ENCODE data around the gene FIBP. TPM values are rescaled to one million over a fixed set of nuclear protein-coding genes. Genes with fewer than 3 reads are reported as not detected.
A peak's percentile ranks its signal among the peaks of the same experiment; 100 is the strongest.

The FIBP gene
- polyA plus RNA-seq, 4 donors, result 57.6 to 131 (median 86.9) TPM

DNA sequence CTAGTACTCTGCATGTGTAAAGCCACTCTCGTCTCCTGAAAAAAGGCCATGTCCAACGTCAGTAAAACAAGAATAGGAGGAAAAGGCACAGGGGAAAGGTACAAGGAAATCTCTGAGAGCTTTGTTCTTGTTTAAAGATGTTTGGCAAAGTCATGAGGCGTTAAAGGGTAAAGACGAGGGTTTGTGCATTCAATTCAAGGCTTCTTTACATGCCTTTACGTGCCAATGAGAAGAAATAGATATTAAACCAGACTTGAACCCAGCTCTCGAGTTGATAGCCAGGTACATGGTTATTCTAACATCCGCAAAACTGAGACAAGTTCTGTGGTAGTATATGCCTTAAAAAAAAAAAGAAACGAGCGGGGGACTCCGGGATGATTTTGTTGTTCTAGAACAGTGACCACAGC, 29.6 kb downstream of the FIBP start:
- peaks cover 0 to 56% (median 3%) of the 10 kb centered on the region in 3 donors for H3K4me1 ChIP-seq (ENCODE audit: control insufficient read depth in 3 of 3, insufficient read depth in 2 of 3, low read depth in 1 of 3, low read length in 2 of 3)
- peaks cover 10 to 58% (median 19%) of the 10 kb centered on the region in 3 donors for H3K36me3 ChIP-seq (ENCODE audit: control insufficient read depth in 3 of 3, insufficient read depth in 2 of 3, low read depth in 1 of 3, low read length in 3 of 3)
- H3K9me3 ChIP-seq (ENCODE audit: control insufficient read depth in 2 of 2, insufficient read depth in 1 of 2, low read depth in 1 of 2, low read length in 1 of 2), result no peaks in the 10 kb centered on the region
- H3K27ac ChIP-seq (ENCODE audit: low read depth in 1 of 3, low read length in 2 of 3), result peak overlapping the region; percentile 95 to 97 (median 97)
- peak overlapping the region; percentile 52 to 72 (median 64) for H3K4me3 ChIP-seq (ENCODE audit: low read depth in 1 of 3, low read length in 3 of 3)
- no peak for FAIRE-seq
- WGBS, 3 donors, result 0 to 1% (median 0%) methylated on average over 10 of the region's 10 CpGs
- DNase-seq, result no peak
- no peaks in the 10 kb centered on the region for H3K27me3 ChIP-seq (ENCODE audit: control insufficient read depth in 3 of 3, insufficient read depth in 3 of 3, low read length in 3 of 3)

- Histone ChIP-seq H3K27me3 (ENCODE audit: control insufficient read depth in 3 of 3, insufficient read depth in 3 of 3, low read length in 3 of 3) (no peaks in the 10 kb centered on the region), H3K36me3 (ENCODE audit: control insufficient read depth in 3 of 3, insufficient read depth in 2 of 3, low read depth in 1 of 3, low read length in 3 of 3) (peaks cover 7 to 58% (median 20%) of the 10 kb centered on the region in 3 donors), H3K4me1 (ENCODE audit: control insufficient read depth in 3 of 3, insufficient read depth in 2 of 3, low read depth in 1 of 3, low read length in 2 of 3) (peaks cover 3 to 63% (median 4%) of the 10 kb centered on the region in 3 donors), H3K4me3 (ENCODE audit: low read depth in 1 of 3, low read length in 3 of 3) (peak within 1 kb of the TSS; percentile 64 to 95 (median 91)), H3K9me3 (ENCODE audit: control insufficient read depth in 2 of 2, insufficient read depth in 1 of 2, low read depth in 1 of 2, low read length in 1 of 2) (no peaks in the 10 kb centered on the region), H3K27ac (ENCODE audit: low read depth in 1 of 3, low read length in 2 of 3) (peak within 1 kb of the TSS; percentile 95 to 98 (median 97))
- WGBS, 3 donors, result 0 to 1% (median 0%) methylated on average over 63 to 92 of the region's 92 CpGs
- FAIRE-seq, result no peak
- DNase-seq, result peak; percentile 97 to 99
These were observed 30.2 kb downstream of the FIBP start, which contains the start of gene CFL1 for GRCh38 chr11:65857853-65858680. Gene CFL1 (minus strand): TSS chr11:65858180. CDS start chr11:65858099, 81 bp downstream.

- DNase-seq, result peak; percentile 38 to 76
- peak overlapping the region; percentile 64 to 95 (median 91) for H3K4me3 ChIP-seq (ENCODE audit: low read depth in 1 of 3, low read length in 3 of 3)
- H3K27ac ChIP-seq (ENCODE audit: low read depth in 1 of 3, low read length in 2 of 3), result peak overlapping the region; percentile 95 to 98 (median 97)
- FAIRE-seq, result no peak
- peaks cover 3 to 68% (median 9%) of the 10 kb centered on the region in 3 donors for H3K4me1 ChIP-seq (ENCODE audit: control insufficient read depth in 3 of 3, insufficient read depth in 2 of 3, low read depth in 1 of 3, low read length in 2 of 3)
- WGBS, 3 donors, result 1% methylated on average over 24 to 49 of the region's 49 CpGs
- H3K36me3 ChIP-seq (ENCODE audit: control insufficient read depth in 3 of 3, insufficient read depth in 2 of 3, low read depth in 1 of 3, low read length in 3 of 3), result peaks cover 11 to 58% (median 23%) of the 10 kb centered on the region in 3 donors
- no peaks in the 10 kb centered on the region for H3K27me3 ChIP-seq (ENCODE audit: control insufficient read depth in 3 of 3, insufficient read depth in 3 of 3, low read length in 3 of 3)
- H3K9me3 ChIP-seq (ENCODE audit: control insufficient read depth in 2 of 2, insufficient read depth in 1 of 2, low read depth in 1 of 2, low read length in 1 of 2), result no peaks in the 10 kb centered on the region
These were observed 30.8 kb downstream of the FIBP start for GRCh38 chr11:65857500-65857852.

DNA sequence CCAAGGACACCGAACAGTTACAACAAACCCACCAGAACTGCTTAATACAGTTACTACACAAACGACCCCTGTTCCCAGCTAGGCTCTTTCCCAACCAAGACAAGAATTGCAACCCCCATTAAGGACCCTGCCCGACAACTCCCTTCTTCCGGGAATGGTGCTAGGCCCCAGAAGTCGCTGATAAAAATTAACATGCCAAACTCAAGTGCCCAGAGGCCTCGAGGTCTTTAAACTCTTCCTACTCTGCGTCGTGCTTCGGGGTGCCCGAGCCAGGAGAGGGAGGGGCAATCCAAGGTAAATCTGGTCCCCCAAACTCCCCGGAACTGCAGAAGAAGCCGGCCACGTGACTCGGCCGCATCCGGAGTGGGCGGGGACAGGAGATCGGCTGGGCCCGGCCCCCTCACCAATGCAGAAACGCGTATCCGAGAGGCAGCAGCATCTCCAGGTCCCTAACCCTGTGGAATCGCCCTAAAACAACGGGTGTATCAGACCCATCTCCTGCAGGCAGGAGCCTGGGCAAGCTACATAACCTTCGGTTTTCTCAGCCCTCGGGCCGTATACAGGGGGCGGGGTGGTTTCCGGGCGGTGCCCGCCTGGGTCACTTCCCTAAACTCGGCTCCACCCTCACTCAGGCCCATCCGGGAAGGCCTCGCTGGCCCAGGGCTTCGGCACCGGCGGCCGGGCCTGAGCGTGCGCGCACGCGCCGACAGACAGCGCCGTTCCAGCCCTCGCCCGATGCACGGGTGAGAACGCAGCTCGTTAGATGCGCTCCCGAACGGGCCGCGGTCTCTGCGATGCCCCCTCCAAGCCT, 31.4 kb downstream of the FIBP start:
- Histone ChIP-seq H3K27ac (ENCODE audit: low read depth in 1 of 3, low read length in 2 of 3) (peak overlapping the region; percentile 95 to 98 (median 97)), H3K9me3 (ENCODE audit: control insufficient read depth in 2 of 2, insufficient read depth in 1 of 2, low read depth in 1 of 2, low read length in 1 of 2) (no peaks in the 10 kb centered on the region), H3K36me3 (ENCODE audit: control insufficient read depth in 3 of 3, insufficient read depth in 2 of 3, low read depth in 1 of 3, low read length in 3 of 3) (peaks cover 11 to 58% (median 28%) of the 10 kb centered on the region in 3 donors), H3K27me3 (ENCODE audit: control insufficient read depth in 3 of 3, insufficient read depth in 3 of 3, low read length in 3 of 3) (no peaks in the 10 kb centered on the region), H3K4me1 (ENCODE audit: control insufficient read depth in 3 of 3, insufficient read depth in 2 of 3, low read depth in 1 of 3, low read length in 2 of 3) (peaks cover 3 to 70% (median 9%) of the 10 kb centered on the region in 3 donors), H3K4me3 (ENCODE audit: low read depth in 1 of 3, low read length in 3 of 3) (peak overlapping the region; percentile 64 to 95 (median 91))
- DNase-seq (peak; percentile 84 to 92), FAIRE-seq (no peak)
- 1% methylated on average over 50 to 57 of the region's 57 CpGs for WGBS, 3 donors

DNA sequence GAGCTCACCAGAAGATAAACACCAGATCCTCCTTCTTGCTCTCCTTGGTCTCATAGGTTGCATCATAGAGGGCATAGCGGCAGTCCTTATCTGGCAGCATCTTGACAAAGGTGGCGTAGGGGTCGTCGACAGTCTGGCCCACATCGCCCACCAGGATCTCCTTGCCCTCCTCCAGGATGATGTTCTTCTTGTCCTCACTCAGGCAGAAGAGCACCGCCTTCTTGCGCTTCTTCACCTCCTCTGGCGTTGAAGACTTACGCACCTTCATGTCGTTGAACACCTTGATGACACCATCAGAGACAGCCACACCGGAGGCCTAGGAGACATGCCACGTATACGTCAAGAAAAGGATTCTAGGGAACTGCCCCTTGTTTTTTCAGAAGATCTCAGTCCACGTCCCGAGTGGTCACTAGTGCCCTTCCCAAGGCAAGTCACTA, 32.3 kb downstream of the FIBP start:
- Histone ChIP-seq H3K4me1 (ENCODE audit: control insufficient read depth in 3 of 3, insufficient read depth in 2 of 3, low read depth in 1 of 3, low read length in 2 of 3) (peaks cover 0 to 70% (median 9%) of the 10 kb centered on the region in 3 donors), H3K4me3 (ENCODE audit: low read depth in 1 of 3, low read length in 3 of 3) (peak overlapping the region in 2 of 3 donors; percentile 64 to 95), H3K27me3 (ENCODE audit: control insufficient read depth in 3 of 3, insufficient read depth in 3 of 3, low read length in 3 of 3) (no peaks in the 10 kb centered on the region), H3K27ac (ENCODE audit: low read depth in 1 of 3, low read length in 2 of 3) (peak overlapping the region; percentile 95 to 98 (median 97)), H3K9me3 (ENCODE audit: control insufficient read depth in 2 of 2, insufficient read depth in 1 of 2, low read depth in 1 of 2, low read length in 1 of 2) (peaks cover 0 to 7% of the 10 kb centered on the region in 2 donors), H3K36me3 (ENCODE audit: control insufficient read depth in 3 of 3, insufficient read depth in 2 of 3, low read depth in 1 of 3, low read length in 3 of 3) (peaks cover 11 to 60% (median 28%) of the 10 kb centered on the region in 3 donors)
- FAIRE-seq (no peak), DNase-seq (peak; percentile 20 to 39)
- 40 to 74% (median 44%) methylated on average over 15 of the region's 15 CpGs for WGBS, 3 donors

DNA sequence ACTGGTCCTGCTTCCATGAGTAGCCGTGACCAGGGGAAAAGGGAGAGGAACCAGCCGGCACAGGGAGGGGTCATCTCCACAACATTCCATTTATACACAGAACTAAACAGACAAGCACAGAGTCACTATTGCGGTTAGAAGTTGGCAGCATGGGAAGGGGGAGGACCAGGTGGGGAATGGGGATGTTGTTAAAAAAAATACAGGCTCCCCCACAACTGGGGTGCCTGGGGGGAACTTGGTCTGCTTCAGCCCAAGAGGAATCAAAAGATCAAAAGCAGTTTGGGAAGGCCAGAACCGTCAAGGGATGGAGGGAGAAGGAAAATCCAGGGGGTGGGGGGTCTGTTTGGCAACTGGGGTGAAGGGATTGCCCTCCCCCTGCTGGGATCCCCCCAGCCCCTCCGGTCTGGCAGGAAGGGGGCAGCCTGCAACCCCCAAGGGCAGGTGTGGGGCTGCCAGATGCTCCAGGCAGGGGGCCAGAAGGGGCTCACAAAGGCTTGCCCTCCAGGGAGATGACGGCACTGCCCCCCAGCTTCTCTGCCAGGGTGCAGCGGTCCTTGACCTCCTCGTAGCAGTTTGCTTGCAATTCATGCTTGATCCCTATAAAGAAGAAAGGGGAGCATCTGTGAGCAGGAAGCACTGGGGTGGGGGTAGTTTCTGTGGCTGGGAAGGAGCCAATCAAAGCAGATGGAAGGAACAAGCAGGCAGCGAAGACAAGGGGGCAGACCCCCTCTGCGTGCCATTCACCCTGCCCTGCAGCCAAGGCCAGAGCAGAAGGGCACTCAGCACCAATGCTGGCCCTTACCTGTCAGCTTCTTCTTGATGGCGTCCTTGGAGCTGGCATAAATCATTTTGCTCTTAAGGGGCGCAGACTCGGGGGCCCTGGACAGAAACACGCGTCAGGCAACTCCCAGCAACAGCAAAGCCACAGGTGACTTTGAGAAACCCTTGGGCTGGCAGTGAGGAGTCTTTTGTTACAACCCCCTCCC, 33.1 kb downstream of the FIBP start:
- WGBS, 3 donors, result 27 to 63% (median 50%) methylated on average over 15 of the region's 15 CpGs
- Histone ChIP-seq H3K27me3 (ENCODE audit: control insufficient read depth in 3 of 3, insufficient read depth in 3 of 3, low read length in 3 of 3) (no peaks in the 10 kb centered on the region), H3K36me3 (ENCODE audit: control insufficient read depth in 3 of 3, insufficient read depth in 2 of 3, low read depth in 1 of 3, low read length in 3 of 3) (peaks cover 11 to 68% (median 28%) of the 10 kb centered on the region in 3 donors), H3K27ac (ENCODE audit: low read depth in 1 of 3, low read length in 2 of 3) (peak overlapping the region; percentile 95 to 98 (median 97)), H3K4me1 (ENCODE audit: control insufficient read depth in 3 of 3, insufficient read depth in 2 of 3, low read depth in 1 of 3, low read length in 2 of 3) (peaks cover 0 to 75% (median 9%) of the 10 kb centered on the region in 3 donors), H3K4me3 (ENCODE audit: low read depth in 1 of 3, low read length in 3 of 3) (peak overlapping the region; percentile 11 to 95 (median 64)), H3K9me3 (ENCODE audit: control insufficient read depth in 2 of 2, insufficient read depth in 1 of 2, low read depth in 1 of 2, low read length in 1 of 2) (peaks cover 0 to 9% of the 10 kb centered on the region in 2 donors)
- FAIRE-seq (no peak), DNase-seq (no peak)

GRCh38 chr11:65854161-65854592, 34.1 kb downstream of the FIBP start:
- peak overlapping the region in 1 of 3 donors; percentile 64 for H3K4me3 ChIP-seq (ENCODE audit: low read depth in 1 of 3, low read length in 3 of 3)
- H3K36me3 ChIP-seq (ENCODE audit: control insufficient read depth in 3 of 3, insufficient read depth in 2 of 3, low read depth in 1 of 3, low read length in 3 of 3), result peaks cover 11 to 75% (median 28%) of the 10 kb centered on the region in 3 donors
- peaks cover 0 to 9% of the 10 kb centered on the region in 2 donors for H3K9me3 ChIP-seq (ENCODE audit: control insufficient read depth in 2 of 2, insufficient read depth in 1 of 2, low read depth in 1 of 2, low read length in 1 of 2)
- H3K4me1 ChIP-seq (ENCODE audit: control insufficient read depth in 3 of 3, insufficient read depth in 2 of 3, low read depth in 1 of 3, low read length in 2 of 3), result peaks cover 0 to 77% (median 9%) of the 10 kb centered on the region in 3 donors
- H3K27ac ChIP-seq (ENCODE audit: low read depth in 1 of 3, low read length in 2 of 3), result peak overlapping the region; percentile 95 to 98 (median 97)
- WGBS, 3 donors, result 25 to 72% (median 45%) methylated on average over 4 of the region's 4 CpGs
- FAIRE-seq, result no peak
- H3K27me3 ChIP-seq (ENCODE audit: control insufficient read depth in 3 of 3, insufficient read depth in 3 of 3, low read length in 3 of 3), result no peaks in the 10 kb centered on the region
- peak; percentile 94 to 99 for DNase-seq
